ENCODE results near the gene NEURL3. TPM values are rescaled to one million over a fixed set of nuclear protein-coding genes. Genes with fewer than 3 reads are reported as not detected.
"Not testable (repeated sequence)": the region's sequence is repeated elsewhere in the genome, so short reads cannot be mapped to it uniquely, and the experiment has no call there.

NEURL3 gene
- total RNA-seq, 1 donor from 2014 or later = 1.0 TPM

GRCh38 chr2:96501886-96502810, 3.0 kb downstream of the NEURL3 start:
- intact Hi-C loops (cut with micrococcal nuclease) = no loop called here
- Mint-ChIP-seq H3K36me3 (ENCODE audit: low read depth) (no peaks in the 10 kb centered on the region), H3K4me1 (peaks cover 39% of the 10 kb centered on the region), H3K9me3 (no peaks in the 10 kb centered on the region), H3K27me3 (no peaks in the 10 kb centered on the region), H3K27ac (peak overlapping the region; percentile 88), H3K4me3 (peak overlapping the region; percentile 58)
- peak; percentile 56 for DNase-seq

DNA sequence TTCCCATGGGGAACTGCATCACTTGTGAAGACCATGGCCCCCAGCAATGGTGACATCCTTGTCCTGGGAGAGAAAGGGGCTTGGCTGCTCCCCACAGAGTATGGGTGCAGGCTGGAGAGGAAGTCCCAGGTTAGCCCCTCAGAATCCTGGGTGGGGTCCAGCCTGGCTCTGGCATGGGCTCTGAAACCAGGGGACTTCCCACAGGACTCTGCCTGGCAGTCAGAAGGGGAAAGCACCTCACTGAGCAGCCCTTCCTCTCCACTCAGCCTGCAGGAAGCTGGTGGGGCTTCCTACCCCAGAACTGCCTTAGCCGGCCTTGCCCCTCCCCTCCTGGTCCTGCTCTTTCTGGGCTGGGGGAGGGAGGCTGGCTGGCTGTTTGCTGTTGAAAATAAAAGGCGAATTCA, 3.7 kb downstream of the NEURL3 start:
- H3K27me3 Mint-ChIP-seq = no peaks in the 10 kb centered on the region
- peak; percentile 86 for DNase-seq
- no peaks in the 10 kb centered on the region for H3K36me3 Mint-ChIP-seq (ENCODE audit: low read depth)
- intact Hi-C loops (cut with micrococcal nuclease) = no loop called here
- peak overlapping the region; percentile 58 for H3K4me3 Mint-ChIP-seq
- peak overlapping the region; percentile 88 for H3K27ac Mint-ChIP-seq
- H3K9me3 Mint-ChIP-seq = no peaks in the 10 kb centered on the region
- peaks cover 39% of the 10 kb centered on the region for H3K4me1 Mint-ChIP-seq

DNA sequence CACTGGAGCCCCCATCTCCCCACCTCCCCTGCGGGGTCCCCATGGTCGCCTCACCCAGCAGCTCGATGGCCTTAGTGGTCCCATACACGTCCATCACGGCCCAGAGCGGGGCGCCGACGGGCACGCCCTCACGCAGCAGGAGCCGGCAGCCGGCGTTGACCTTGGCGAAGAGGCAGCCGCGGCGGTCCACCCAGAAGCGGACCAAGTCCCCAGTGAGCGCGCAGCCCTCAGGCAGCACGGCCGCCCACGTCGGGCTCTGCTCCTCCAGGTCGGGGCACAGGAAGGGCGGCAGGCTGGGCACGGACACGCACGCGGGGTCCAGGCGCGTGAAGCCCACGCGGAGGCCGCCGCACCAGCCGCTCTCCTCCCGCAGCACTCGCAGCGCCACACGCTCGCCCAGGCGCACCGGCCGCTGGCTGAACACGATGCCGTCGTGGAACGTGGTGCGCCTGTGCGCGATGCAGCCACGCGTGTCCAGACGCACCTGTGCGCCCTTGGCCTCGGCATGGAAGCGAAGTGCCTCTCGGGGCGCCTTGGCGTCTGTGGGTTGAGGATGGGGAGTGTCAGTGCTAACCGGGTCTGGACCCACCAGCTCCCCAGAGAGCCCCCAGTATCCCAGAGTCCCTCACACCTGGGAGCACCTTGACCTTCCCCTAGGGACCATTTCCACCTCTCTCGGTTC, 4.6 kb downstream of the NEURL3 start:
- intact Hi-C loops (cut with micrococcal nuclease) = no loop called here
- Mint-ChIP-seq H3K36me3 (ENCODE audit: low read depth) (peaks cover 6% of the 10 kb centered on the region), H3K27me3 (no peaks in the 10 kb centered on the region), H3K4me1 (peaks cover 40% of the 10 kb centered on the region), H3K4me3 (no peak overlapping the region), H3K27ac (no peak overlapping the region), H3K9me3 (peaks cover 6% of the 10 kb centered on the region)
- peak; percentile 54 for DNase-seq

DNA sequence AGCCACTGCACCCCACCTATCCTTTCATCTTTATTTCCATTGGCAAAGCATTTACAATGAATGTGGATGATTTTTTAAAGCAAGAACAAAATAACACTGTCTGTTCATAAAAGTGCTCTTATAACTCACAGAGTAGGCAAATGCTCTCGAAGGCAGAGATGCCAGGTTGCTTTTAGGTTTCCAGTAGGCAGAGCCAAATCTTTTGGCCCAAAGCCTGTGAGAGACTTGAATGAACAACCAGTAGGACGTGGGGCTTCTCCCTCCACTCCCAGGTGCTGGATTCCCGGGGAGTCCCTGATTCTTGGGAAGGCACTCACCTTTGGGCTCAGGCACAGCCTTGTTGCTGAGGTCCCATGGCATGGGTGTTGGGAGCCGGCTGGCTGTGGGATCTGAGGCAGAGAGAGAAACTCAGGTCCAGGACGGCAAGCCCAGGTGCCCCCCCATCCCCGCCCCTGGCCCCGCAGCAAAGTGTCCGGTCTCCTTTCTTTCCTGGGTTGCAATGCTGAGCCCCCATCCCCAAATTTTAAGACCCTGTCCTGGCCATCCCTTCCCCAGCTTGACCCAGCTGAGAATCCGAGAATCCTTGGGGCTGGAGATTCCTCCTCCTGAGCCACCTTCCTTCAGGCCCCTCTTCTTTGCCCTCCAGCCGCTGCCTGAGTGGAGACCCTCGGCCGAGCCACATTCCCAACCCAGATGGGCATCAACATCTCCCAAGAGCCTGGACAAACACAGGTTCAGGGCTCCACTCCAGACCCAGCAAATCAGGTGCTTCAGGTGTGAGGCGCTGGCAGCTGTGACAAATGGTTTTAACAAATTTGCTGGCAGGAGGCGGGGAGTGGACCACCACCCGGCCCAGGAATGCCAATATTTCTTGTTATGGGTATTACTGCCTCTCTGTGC, 5.8 kb downstream of the NEURL3 start:
- DNase-seq = peak; percentile 55
- H3K4me3 Mint-ChIP-seq = no peak overlapping the region
- peaks cover 13% of the 10 kb centered on the region for H3K9me3 Mint-ChIP-seq
- peaks cover 38% of the 10 kb centered on the region for H3K4me1 Mint-ChIP-seq
- no peaks in the 10 kb centered on the region for H3K27me3 Mint-ChIP-seq
- intact Hi-C loops (cut with micrococcal nuclease) = no loop called here
- H3K36me3 Mint-ChIP-seq (ENCODE audit: low read depth) = peaks cover 12% of the 10 kb centered on the region
- no peak overlapping the region for H3K27ac Mint-ChIP-seq

- H3K27ac Mint-ChIP-seq; intact Hi-C loops (cut with micrococcal nuclease): not testable (repeated sequence)
- peaks cover 37% of the 10 kb centered on the region for H3K4me1 Mint-ChIP-seq
These were observed 6.5 kb downstream of the NEURL3 start for GRCh38 chr2:96498611-96499010.

DNA sequence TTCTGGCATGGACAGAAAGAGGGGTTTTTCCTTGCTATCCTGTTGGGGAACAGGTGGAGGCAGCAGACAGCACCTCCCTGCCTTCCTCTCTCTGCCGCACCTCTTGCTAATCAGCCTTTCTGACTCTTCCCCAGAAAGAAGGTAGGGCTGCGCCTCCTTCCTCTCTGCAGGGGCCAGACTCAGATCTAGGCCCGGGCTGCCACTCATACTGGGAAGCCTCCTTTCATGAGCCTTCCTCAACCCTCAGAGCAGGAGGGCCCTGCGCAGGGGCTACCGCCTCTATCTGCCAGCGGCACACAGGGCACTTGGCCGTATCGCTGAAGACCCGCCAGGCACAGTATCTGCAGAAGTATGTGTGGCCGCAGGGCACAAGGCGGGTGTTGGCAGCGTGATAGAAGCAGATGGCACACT, 7.1 kb downstream of the NEURL3 start:
- Mint-ChIP-seq H3K27ac (no peak overlapping the region), H3K36me3 (ENCODE audit: low read depth) (peaks cover 13% of the 10 kb centered on the region), H3K9me3 (peaks cover 16% of the 10 kb centered on the region)

More at GRCh38 chr2:96498611-96499010, 6.5 kb downstream of the NEURL3 start:
- H3K36me3 Mint-ChIP-seq (ENCODE audit: low read depth) = peaks cover 13% of the 10 kb centered on the region
- not testable (repeated sequence) for H3K27me3 Mint-ChIP-seq, H3K4me3 Mint-ChIP-seq
- DNase-seq = peak; percentile 46
- H3K9me3 Mint-ChIP-seq = peaks cover 16% of the 10 kb centered on the region

DNA sequence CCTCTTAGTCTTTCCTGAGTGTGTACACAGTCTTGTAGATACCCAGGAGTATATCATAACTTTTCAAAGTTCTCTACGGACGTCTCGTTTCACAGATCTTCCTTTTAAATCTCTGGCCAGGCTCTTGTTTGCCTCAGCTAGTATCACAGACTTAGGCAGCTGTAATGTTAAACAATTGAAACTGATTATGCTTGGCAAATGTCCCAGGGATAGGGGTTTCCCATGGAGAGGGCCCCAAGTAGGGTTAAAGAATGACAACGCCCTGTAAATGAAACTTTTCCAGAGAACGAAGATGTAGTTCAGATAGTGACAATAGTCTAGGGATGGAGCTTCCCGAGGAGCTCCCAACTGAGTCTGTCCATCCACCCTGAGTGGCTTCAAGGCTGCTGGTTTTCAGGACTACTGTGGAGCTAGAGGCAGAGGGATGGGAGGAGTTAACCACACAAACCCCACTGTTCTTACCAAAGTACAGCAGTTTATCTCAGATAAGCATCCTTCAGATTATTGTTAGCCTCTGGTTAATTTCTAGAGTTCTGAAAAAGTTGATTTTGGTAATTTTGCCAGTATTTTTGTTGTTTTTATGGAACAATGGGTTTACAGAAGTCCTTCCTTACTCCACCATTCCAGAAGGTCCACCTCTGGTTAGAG, 9.1 kb downstream of the NEURL3 start:
- Mint-ChIP-seq H3K9me3 (peaks cover 16% of the 10 kb centered on the region), H3K4me3 (no peak overlapping the region), H3K27me3 (no peaks in the 10 kb centered on the region), H3K4me1 (peaks cover 34% of the 10 kb centered on the region), H3K36me3 (ENCODE audit: low read depth) (peaks cover 15% of the 10 kb centered on the region), H3K27ac (peak overlapping the region; percentile 6)
- intact Hi-C loops (cut with micrococcal nuclease) = no loop called here
- DNase-seq = peak; percentile 48

More for the DNA sequence above, 7.1 kb downstream of the NEURL3 start:
- H3K27me3 Mint-ChIP-seq = no peaks in the 10 kb centered on the region
- H3K4me1 Mint-ChIP-seq = peaks cover 36% of the 10 kb centered on the region
- intact Hi-C loops (cut with micrococcal nuclease) = no loop called here
- H3K4me3 Mint-ChIP-seq = no peak overlapping the region
- DNase-seq = peak; percentile 54

- Mint-ChIP-seq H3K36me3 (ENCODE audit: low read depth) (peaks cover 15% of the 10 kb centered on the region), H3K4me1 (peaks cover 38% of the 10 kb centered on the region)
- intact Hi-C loops (cut with micrococcal nuclease) = no loop called here
These were observed 11.0 kb downstream of the NEURL3 start for GRCh38 chr2:96494188-96494587.

DNA sequence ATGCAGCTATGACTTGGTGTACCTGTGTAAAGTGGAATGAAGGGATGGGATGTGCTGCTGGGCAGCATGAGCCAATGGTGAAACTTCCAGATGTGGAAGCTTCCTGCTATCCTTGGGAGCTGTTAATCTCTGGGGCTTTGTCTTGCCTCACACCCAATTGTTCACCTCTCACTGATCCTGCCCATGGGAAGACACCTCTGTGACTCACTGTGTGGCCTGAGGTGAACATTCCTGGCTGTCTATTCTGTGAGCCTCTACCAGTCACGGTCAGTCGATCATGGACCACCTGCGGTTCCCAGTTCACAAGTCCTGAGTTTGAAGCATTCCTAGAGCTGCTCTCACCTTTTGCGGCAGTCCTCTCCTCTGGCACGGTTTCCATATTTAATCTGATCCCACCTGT, 12.1 kb downstream of the NEURL3 start:
- Mint-ChIP-seq H3K4me1 (peaks cover 41% of the 10 kb centered on the region), H3K27ac (no peak overlapping the region), H3K4me3 (no peak overlapping the region), H3K27me3 (no peaks in the 10 kb centered on the region), H3K36me3 (ENCODE audit: low read depth) (peaks cover 19% of the 10 kb centered on the region), H3K9me3 (peaks cover 16% of the 10 kb centered on the region)
- intact Hi-C loops (cut with micrococcal nuclease) = no loop called here
- DNase-seq = peak; percentile 50

More at GRCh38 chr2:96494188-96494587, 11.0 kb downstream of the NEURL3 start:
- H3K27me3 Mint-ChIP-seq = no peaks in the 10 kb centered on the region
- no peak for DNase-seq
- H3K27ac Mint-ChIP-seq = no peak overlapping the region
- H3K9me3 Mint-ChIP-seq = peaks cover 16% of the 10 kb centered on the region
- H3K4me3 Mint-ChIP-seq = no peak overlapping the region

DNA sequence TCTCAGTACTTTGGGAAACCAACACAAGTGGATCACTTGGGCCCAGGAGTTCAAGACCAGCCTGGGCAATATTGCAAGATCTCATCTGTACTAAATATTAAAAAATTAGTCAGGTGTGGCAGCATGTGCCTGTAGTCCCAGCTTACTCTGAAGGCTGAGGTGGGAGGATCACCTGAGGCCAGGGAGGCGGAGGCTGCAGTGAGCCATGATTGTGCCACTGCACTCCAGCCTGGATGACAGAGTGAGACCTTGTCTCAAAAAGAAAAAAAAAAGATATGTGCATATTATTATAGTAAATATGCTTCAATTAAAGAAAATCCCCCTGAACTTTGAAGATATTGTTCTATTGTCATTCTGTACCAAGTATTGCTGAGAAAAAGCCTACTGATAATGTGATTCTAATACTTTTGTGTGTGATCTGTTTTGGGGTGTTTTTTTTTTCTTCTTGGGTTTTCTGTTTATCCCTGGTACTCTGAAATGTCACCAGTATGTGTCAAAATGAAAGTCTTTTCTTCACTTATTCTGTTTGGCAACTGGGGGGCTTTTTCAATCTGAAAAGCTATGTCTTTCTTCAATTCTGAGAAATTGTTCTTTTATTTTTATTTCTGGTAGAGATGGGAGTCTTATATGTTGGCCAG, 13.2 kb downstream of the NEURL3 start:
- Mint-ChIP-seq H3K9me3 (peaks cover 16% of the 10 kb centered on the region), H3K27me3 (no peaks in the 10 kb centered on the region), H3K27ac (peak overlapping the region; percentile 43), H3K36me3 (ENCODE audit: low read depth) (peaks cover 21% of the 10 kb centered on the region), H3K4me3 (no peak overlapping the region), H3K4me1 (peaks cover 43% of the 10 kb centered on the region)
- intact Hi-C loops (cut with micrococcal nuclease) = no loop called here
- no peak for DNase-seq

- no peak overlapping the region for H3K4me3 Mint-ChIP-seq
- peaks cover 57% of the 10 kb centered on the region for H3K4me1 Mint-ChIP-seq
- H3K27me3 Mint-ChIP-seq = no peaks in the 10 kb centered on the region
- intact Hi-C loops (cut with micrococcal nuclease) = loop anchor here (5.0 kb wide), 3 partner anchors 62 to 327 kb away; no protein-coding TSS in a partner anchor
- peaks cover 9% of the 10 kb centered on the region for H3K9me3 Mint-ChIP-seq
- peaks cover 14% of the 10 kb centered on the region for H3K36me3 Mint-ChIP-seq (ENCODE audit: low read depth)
- DNase-seq = no peak
- H3K27ac Mint-ChIP-seq = no peak overlapping the region
These were observed 15.5 kb downstream of the NEURL3 start for GRCh38 chr2:96489663-96490062.

GRCh38 chr2:96489261-96489660, 15.9 kb downstream of the NEURL3 start:
- H3K27me3 Mint-ChIP-seq = no peaks in the 10 kb centered on the region
- intact Hi-C loops (cut with micrococcal nuclease) = loop anchor here (5.0 kb wide), 3 partner anchors 62 to 327 kb away; no protein-coding TSS in a partner anchor

More at GRCh38 chr2:96489261-96489660, 15.9 kb downstream of the NEURL3 start:
- no peak overlapping the region for H3K4me3 Mint-ChIP-seq
- DNase-seq = no peak
- H3K27ac Mint-ChIP-seq = no peak overlapping the region
- H3K36me3 Mint-ChIP-seq (ENCODE audit: low read depth) = peaks cover 12% of the 10 kb centered on the region
- H3K4me1 Mint-ChIP-seq = peaks cover 61% of the 10 kb centered on the region
- peaks cover 10% of the 10 kb centered on the region for H3K9me3 Mint-ChIP-seq

Measured in activated CD4-positive, alpha-beta T cell treated with anti-CD3 and anti-CD28 coated beads, Interleukin-2, amount 10 ng/mL, durations not matched to agents 24 days and 14 days (primary cell).